ENCODE results near the gene ERCC1.

GRCh38 chr19:45455707-45456499, 32.2 kb upstream of the ERCC1 start:
- no peak for TF ChIP-seq POLR2A (IDR thresholded peaks at IDR 0.05)
- TF ChIP-seq CTCF (IDR thresholded peaks at IDR 0.05) = no peak

Measured in stomach (tissue), 4 donors.